Muscle of back (tissue), 11 donors: ENCODE measurements around the gene NRCAM. TPM values are rescaled to one million over a fixed set of nuclear protein-coding genes. Genes with fewer than 3 reads are reported as not detected.

ENCODE experiments used
- DNase-seq, 3 donors: peaks; one replicate each; pipeline versions ENCODE4 v3.0.0 to v3.0.0-alpha.2; 2013
- polyA plus RNA-seq, 10 donors: library from polyadenylated mRNA; unstranded; fragments of 120-200 nt; gene quantifications; one replicate each; pipeline ENCODE4 v1.2.1, GENCODE V29; 2013; ENCODE audit not compliant: insufficient read length in 10 of 10

The NRCAM gene
- polyA plus RNA-seq, 10 donors = 19.3 to 51.7 (median 33.2) TPM

DNA sequence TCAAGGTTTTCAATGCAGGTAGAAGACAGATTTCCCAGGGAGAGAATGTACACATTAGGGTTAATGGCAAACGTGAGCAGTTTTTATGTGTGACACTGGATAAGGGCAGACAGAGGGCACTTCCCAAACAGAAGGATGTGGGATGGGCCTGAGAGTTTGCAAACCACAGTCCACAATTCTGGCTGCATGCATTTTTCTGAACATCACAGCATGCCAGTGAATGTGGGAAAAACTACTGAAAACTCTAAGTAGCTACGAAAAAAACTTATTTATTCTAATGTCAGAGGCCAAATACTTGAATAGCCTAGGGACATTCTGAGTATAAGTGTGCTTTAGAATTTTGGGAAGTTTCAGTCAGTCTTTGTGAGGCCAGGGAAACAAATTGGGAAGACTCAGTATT is 145.9 kb downstream of the NRCAM start:
- DNase-seq = no peak

DNA sequence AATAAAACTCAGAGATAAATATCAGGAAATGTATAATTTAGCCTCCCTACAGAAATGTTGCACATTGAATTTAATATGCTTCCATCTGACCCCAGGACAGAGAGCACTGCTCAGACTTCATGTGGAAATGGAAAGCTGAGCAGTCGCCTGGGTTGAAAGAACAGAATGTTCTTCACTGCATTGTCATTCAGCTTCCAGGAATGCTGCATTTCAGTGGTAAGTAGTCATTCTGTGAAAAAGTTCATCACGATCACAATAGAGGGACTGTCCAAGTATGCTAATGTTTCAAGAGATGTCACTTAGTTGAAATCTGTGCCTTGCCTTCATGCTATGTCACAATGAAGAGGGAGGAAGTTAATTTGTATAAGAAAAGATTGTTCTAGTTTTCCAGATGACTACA is 147.3 kb downstream of the NRCAM start:
- DNase-seq = no peak

DNA sequence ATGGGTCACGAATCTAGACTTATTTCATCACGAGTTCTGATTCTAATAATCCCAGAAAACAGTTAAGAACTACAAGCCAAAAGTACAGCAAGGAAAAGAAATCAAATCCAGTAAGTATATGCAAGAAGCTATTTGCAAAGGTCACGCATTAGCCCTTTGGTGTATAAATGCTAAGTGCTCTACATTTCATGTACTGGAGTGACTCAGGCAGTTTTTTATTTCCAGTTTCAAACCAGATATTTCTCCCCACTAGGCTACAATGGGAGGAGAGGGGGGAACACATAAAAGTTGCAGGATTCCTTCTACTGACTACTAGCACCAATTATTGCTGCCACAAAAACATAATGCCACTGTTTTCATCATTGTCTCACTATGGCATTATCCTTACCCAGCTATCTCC is 148.0 kb downstream of the NRCAM start:
- no peak for DNase-seq

DNA sequence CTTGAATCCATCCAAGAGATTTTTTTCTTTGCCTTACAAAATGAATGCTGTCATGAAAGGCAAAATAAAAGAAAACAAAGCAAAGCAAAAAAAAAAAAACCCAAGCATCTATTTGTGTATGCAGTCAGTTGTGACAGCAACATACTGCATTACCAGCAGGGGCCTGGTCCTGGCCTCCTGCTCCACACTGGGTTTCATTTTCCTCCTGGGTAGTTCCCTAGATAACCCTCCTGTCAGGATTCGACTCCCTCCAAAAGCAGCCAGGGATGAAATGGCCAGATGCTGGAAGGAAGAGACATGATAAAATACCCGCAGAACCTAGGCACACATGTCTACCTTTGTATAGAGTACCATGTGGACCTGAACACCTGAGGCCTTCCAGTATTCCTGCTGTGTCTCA is 148.6 kb downstream of the NRCAM start:
- DNase-seq = no peak

DNA sequence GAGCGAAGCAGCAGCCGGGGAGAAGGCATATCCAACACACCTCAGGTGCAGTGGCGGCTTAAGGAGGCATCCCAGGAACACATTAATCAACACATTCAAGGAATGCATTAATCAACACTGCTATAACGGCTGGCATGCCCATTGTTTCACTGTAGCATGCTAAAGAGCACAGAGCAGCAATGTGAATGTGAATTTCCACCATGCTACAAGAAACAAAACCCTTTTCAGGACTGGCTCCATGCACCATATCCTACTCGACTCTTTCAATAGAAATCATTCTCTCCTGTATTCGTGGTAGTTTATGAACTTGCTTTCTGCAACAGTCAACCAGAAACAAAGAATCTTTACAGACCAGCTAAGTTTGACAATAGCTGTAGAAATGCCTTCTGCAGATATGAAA is 149.0 kb downstream of the NRCAM start:
- no peak for DNase-seq

DNA sequence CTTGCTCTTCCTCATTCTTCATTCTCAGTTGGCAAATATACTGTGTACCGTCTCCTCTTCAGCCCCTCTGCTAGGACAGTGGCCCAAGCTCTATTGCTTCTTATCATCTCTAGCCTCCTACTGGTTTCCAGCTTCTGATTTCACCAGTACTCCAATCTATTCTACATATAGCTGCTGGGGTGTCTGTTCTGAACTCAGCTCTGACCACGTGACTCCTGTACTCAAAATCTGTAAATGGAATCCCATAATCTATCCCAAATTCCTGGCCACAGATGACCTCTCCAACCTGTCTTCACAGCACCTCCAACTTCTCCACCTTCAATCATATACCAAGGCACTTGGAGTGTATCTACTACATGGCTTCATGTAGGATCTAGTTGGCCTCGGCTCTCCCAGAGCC is 152.9 kb downstream of the NRCAM start:
- DNase-seq = no peak

DNA sequence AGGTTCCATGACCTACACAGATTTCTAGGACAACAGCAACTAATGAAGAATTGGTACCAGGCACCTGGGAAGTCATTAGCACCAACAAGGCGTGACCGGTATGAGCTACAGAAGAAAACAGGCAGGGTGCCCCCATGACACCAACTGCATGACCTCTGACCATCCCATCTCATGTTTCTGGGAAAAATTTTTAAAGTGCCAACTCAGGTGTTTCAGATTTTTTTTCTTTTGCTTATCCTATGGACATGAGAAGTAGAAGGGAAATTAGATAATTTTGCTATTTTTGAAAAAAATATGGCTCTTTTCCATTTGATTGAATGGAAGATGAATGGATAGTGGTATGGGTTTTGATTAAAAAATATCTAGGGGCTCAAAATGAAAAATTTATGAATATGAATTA is 154.8 kb downstream of the NRCAM start:
- no peak for DNase-seq

DNA sequence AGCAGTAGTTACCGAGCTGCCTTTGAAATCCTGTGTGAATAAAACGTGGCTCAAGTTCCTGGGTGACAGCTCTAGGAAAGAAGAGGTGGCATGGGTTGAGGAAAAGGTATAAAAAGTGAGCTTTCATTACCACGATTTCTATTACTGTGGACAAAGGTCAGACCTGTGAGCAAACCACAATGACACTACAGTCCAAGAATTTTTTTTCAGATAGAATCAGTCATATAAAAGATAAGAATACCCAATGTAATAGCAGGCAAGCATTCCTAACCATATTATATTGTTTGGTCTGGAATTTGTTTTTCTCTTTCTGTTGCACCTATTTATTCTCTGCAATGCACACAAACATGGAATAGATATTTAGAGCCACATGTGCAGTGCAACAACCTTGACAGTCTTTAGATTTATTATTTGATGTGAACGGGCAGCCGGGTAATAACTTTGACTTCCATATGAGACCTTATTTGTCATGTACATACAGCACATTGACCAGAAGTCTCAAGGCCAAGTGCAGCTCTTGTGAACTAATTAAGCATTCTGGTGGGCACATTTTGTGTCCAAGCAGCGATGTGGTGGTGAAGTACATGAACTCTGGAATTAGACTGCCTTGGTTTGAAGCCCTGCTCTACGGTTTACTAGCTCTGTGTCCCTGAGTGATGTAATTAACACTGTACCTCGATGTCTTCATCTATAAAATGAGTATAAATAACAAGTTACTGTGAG is 156.8 kb downstream of the NRCAM start:
- DNase-seq = no peak

DNA sequence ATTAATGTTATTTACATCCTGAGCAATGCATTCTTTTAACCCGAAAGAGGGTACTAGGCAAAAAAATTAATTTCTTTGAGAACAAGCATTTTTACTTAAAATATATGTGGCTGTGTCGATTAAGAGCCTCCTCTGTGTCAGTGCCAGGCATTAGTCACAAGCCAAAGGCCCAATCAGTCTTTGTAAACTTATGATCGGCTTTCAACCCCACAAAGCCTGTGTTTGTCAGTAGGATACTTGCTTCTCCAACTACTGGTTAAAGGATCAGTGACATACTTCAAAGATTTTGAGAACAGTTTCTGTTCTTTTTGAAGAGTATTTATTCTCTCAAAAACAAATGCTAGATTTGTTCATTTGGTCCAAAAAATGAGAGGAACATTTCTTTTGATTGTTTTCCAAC is 159.3 kb downstream of the NRCAM start:
- DNase-seq = no peak

DNA sequence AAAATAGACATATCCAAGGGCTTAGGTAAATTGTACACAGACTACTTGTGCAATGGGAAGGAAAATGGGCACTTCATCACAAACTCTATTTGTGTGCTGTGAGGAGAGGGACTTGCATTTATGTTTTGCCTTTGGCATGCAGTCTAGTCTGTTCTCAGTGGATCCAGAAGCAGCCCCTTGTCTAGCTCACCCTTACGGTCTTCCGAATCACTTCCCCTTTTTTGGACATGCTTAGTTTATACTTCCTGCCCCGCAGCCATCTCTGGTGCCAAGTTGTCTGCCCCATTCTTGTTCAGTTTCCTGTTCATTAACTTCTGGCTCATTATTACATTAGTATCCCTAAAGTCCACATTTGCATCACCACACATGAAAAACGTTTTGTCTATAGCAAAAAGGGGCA is 161.6 kb downstream of the NRCAM start:
- no peak for DNase-seq

DNA sequence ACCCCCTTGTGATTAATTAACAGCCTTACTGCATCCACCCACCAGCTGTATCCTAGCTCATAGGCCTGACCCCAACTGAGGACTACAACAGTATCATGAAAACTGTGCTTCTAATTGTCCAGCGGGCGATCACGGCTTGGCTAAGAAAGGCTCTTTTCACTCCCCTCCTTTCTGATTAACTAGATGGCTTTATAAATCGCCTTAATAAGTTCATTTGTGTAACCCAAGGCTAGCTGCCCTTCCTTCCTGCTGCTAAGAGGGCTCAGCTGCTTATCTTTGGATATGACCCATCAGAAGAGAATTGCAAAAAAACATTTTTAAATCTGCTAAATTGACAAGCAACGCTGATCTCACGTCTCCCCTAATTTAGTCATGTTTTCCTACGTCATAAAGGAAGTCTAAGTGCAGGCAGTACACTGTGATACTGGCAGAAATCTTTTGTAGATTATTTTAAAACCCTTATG is 163.1 kb downstream of the NRCAM start:
- DNase-seq = no peak

DNA sequence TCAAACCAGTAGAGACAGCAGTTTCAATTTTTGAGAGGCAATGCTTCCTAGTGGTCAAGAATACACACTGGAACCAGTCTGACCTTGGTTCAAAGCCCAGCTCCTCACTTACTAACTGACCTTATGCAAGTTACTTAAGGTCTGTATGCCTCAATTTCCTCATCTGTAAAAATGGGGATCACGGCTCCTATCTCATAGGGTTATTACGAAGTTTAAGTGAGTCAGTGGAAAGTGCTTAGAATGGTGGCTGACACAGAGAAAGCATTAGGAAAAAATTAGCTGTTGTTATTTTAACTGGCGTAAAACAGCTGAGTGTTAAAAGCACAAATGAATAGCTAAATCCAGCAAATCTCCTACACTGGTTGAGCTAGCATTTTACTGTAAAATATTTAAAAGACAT is 163.7 kb downstream of the NRCAM start:
- DNase-seq = no peak

DNA sequence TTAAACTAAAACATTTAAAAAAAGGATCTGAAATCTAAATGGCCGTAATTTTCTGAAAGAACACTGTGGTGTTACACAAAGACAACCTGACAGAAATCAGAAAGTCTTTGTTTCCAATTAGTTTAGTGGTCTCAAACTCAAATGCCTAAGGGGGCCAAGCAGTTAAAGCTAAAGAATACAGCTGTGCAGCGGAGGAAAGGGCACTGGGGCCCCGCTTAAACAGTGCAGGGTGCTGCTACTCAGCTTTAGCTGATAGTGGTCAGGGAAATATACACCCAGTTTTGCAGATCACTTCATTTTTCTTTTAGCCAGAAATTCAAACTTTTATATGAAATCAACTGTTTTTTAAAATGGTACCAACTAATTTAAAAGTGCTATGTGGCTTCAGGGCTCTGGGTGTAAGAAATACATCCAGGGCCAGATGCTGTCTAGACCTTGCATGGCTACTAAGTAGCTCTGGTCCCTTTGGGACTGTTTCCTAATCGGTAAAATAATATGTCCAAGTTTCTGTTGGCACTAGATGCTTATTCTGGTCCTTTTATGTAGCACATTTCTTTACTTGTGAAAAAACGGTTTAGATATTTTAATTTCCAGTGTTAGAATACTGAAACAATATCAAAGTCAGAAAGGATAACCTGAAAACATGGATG is 164.3 kb downstream of the NRCAM start:
- DNase-seq = no peak

DNA sequence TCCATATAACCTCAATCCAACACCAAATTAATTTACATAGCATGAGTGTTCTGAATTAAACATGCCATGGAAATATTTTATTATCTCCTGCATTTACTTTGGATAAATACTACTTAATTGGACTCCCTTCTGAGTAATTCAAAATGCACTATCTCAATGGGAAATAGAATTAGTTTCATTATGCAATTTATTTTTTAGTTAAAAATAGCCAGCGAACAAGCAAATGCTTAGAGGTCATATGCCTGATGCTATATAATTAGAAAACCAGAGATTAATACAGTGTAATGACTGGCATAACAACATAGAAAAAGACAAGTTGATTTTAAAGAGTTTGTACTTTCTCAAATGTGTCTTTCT is 165.1 kb downstream of the NRCAM start:
- no peak for DNase-seq

DNA sequence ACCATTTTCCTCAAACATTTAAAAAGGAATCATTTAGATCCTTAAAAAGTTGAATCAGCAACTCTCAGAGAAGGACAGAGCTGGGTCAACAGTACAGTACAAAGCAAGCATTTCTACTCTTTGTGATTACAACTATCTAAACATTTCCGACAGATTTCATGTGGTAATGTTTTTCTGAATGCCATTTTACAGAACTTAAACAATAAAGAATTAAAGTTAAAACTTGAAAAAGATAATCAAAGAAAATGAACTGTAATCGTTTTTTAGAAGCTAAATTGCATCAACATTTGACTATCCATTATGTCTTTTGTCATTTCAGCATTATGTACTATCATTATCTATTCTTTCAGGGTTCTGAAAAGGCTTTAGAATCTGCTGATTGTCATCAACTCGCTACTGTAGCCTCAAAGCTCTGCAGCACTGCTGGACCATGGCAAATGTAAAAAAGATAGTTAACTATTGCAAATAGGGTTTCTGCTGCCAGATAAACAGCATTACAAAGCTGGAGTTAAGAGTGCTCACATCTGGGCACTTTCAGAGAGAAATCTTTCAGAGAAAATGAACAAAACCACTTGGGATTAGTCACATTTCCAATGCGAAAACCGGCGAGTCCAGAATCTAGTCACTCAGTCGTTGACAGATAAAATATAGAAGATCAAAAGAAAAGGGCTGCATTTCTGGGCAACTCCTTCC is 165.6 kb downstream of the NRCAM start:
- DNase-seq = no peak

DNA sequence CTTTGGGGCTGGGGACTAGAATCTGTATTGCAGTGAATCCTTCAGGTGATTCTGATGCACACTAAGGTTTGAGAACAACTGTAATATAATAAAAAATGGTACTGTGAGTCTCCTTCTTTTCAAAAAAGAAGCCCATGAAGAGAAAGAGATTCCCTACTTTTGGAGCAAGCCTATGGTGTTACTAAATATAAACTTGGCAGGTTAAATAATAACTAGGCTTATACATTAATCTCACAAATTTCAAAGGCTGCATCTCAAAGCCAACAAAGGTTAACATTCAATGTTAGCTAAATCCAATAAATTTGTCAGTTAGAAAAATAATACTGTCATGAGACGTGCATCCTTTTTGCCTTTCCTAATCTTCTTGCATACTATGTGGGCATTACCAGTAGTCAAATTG is 166.4 kb downstream of the NRCAM start:
- DNase-seq = no peak

DNA sequence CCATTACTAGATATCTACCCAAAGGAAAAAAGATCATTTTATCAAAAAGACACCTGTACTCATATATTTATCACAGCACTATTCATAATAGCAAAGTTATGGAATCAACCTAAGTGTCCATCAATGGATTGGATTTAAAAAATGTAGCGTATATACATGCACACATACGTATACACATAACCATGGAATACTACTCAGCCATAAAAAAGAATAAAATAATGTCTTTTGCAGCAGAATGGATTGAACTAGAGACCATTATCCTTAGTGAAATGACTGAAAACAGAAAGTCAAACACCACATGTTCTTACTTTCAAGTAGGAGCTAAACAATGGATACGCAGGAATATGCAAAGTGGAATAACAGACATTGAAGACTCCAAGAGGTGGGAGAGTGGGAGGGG is 168.4 kb downstream of the NRCAM start:
- DNase-seq = no peak

DNA sequence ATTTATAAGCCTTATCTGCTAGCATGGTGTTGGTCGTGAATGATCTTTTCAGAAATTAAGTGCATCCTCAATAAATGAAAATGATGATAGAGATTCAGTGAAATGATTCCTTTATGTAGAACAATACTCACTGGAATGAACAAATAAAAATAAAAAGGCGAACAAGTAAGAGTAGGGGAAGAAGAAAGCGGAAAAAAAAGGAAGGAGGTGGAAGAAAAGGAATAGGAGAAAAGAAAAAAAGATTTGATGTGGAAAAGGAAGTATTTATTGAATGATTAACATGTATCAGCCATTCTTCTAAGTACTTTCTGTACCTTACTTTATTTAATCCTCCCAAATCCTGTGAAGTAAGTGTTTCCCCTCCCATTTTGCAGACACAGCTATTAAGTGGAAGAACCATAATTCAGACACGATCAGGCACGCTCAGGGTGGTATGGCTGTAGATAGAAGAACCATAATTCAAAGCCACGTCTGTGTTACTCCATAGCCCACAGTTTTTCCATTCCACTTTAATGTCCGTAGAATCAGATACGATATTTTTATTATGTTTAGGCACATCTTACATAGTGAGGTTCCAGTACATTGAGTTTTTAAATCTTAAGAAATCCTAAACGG is 169.8 kb downstream of the NRCAM start:
- no peak for DNase-seq

DNA sequence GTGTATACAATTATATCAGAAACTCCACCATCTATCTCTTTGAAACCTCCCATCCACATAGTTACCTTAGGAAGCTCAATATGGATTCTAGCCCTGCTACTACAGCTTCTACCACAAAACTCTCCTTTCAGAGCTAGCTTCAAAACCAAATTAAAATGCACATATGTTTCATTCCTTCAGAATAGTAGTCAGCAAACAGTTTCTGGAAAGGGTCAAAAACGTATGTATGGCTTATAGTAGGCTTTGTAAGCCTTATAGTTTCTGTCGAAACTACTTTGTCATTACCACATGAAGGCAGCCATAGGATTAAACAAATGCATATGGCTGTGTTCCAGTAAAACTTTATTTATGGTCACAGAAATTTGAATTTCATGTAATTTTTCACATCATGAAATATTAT is 170.5 kb downstream of the NRCAM start:
- DNase-seq = no peak

DNA sequence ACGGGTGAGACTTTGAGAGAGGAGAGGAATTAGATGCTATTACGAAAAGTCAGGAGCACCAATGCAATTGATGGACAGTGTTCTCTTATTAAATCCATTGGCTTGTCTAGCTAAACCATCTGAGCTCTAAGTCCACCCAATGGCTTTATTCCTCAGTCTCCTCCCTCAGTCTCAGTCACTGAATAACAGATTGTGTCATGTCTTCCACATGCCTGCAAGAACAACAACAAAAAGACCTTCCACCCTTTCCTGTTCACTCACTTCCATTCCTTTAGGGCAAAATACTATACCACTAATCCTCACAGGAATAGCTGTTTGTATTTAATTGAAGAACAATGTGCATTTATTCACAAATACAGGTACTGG is 171.2 kb downstream of the NRCAM start:
- DNase-seq = no peak

DNA sequence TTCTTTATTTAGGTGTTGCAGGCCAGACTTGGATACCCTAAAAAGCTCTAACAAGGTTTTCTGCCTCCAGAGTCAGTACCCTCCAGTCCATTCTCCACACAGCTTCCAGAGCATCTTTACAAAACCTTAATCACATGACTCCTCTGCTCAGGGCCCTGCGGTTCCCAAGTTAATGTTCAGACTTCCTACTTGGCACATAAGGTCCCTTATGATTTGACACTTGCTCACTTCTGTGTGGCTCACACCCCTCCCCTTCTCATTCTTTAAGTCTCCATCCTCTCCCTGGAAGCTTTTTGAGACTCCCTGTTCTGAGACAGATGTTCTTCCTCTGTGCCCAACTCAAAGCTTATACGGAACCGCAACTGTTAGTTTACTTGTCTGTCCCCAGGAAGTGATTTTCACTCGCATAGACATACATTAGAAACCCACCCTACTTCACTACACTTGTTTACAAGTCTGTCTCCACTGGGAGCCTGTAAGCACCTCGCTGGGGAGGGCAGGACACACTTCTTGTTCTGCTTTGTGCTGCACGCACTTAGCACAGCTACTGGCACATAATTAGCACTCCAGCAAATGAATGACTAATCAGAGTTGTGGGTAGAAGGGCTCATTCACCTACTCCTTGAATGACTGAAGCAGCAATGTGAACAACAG is 171.8 kb downstream of the NRCAM start:
- no peak for DNase-seq

DNA sequence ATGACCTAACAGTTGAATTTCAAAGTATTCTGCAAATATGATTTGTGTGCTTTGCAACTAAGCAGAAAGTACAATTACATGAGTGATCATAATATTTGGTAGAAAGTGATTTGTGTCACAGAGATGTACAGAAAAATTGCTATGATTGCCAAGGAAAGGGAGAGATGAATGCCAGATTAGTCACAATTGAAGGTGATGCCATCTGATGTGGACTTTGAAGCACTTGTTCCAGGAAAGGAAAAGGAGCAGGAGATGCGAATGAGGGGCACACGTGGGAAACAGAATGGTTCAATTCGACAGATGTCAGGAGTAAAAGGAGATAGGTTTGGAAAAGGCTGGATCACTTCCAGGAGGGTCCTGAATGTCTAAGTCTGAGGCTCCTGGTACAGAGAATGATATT is 173.0 kb downstream of the NRCAM start:
- DNase-seq = no peak
